ENCODE data around the gene RPRD2.

RPRD2 gene

DNA sequence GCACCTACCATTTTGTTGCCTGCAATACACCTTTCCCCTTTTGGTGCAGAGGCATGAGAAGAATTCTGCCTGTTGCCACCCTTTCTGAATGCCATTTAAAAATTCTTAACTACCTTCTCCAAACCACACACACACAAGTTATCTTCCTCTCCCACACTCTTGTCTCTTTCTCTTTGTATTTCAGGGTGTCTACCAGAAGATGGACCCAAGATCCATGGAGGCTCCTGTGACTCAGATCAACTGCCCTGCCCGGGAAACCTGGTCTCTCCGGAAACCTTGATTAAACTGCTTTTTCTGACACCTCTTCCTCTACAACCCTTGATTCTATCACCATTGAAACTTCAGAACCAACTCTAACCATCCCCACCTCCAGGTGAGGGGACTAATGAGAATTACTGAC, 120.9 kb downstream of the RPRD2 start:
- Histone ChIP-seq H3K36me3 (ENCODE audit: control insufficient read depth, low read length) (peaks cover 13% of the 10 kb centered on the region), H3K9me3 (ENCODE audit: control insufficient read depth, insufficient read depth, low read length) (no peaks in the 10 kb centered on the region), H3K9me2 (replicated peaks; ENCODE audit: control insufficient read depth, low read length) (no peaks in the 10 kb centered on the region), H3K4me3 (ENCODE audit: low read length) (no peak overlapping the region), H3K27me3 (ENCODE audit: control insufficient read depth, low read length) (0 out of 2 replicates have a peak, but pooled peaks cover under 1% of the 10 kb centered on the region), H3F3A (ENCODE audit: control insufficient read depth, insufficient read depth) (peaks cover 3% of the 10 kb centered on the region), H3K79me2 (ENCODE audit: control insufficient read depth, low read length) (peaks cover 18% of the 10 kb centered on the region), H4K20me1 (ENCODE audit: control insufficient read depth, insufficient read depth, low read depth, low read length) (no peaks in the 10 kb centered on the region), H3K27ac (ENCODE audit: low read depth, low read length) (no peak overlapping the region), H3K4me1 (ENCODE audit: control insufficient read depth, low read length) (peaks cover 9% of the 10 kb centered on the region; the same call in 1 of the 2 replicates), H3K4me2 (ENCODE audit: low read length) (no peak overlapping the region)
- TF ChIP-seq, protein P1, sequence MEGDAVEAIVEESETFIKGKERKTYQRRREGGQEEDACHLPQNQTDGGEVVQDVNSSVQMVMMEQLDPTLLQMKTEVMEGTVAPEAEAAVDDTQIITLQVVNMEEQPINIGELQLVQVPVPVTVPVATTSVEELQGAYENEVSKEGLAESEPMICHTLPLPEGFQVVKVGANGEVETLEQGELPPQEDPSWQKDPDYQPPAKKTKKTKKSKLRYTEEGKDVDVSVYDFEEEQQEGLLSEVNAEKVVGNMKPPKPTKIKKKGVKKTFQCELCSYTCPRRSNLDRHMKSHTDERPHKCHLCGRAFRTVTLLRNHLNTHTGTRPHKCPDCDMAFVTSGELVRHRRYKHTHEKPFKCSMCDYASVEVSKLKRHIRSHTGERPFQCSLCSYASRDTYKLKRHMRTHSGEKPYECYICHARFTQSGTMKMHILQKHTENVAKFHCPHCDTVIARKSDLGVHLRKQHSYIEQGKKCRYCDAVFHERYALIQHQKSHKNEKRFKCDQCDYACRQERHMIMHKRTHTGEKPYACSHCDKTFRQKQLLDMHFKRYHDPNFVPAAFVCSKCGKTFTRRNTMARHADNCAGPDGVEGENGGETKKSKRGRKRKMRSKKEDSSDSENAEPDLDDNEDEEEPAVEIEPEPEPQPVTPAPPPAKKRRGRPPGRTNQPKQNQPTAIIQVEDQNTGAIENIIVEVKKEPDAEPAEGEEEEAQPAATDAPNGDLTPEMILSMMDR (IDR thresholded peaks at IDR 0.05; ENCODE audit: low read depth, low read length, poor library complexity, severe bottlenecking), result no peak
- no peak for TF ChIP-seq EZH2phosphoT487 (IDR thresholded peaks at IDR 0.05; ENCODE audit: borderline replicate concordance, low read length)

DNA sequence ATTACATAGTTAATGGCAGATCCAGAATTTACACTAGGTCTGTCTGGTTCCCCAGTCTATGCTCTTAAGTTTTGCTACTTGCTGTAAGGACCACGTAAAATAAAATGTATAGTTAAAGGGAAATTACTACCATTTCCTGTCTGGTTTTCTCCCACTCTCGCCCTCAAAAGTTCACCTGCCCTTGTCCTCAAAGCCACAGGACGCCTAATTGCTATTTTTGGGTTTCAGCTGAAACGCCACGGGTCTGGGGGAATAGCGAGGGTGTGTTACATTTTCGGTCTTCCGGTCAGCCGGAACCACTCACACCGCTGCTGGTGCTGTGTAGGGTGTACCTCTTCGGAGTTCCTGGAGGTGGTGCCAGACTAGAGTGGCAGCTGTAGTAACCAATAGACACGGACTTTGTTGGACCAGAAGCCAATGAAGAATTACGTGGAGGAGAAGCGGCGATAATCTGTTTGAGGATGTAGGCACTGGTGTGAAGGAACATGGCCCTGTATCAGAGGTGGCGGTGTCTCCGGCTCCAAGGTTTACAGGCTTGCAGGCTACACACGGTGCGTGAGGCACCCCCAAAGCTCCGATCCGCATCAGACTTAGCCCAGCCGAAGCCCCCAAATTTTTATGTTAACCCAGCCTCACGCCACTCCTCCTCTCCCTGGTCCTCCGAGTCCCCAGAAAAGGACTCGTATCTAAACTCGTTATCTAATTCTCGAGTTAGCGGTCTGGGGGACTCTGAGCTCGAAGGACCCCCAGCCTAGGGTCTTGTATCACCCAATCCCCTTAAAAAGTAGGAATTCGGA, 123.2 kb downstream of the RPRD2 start, which contains the start of gene TARS2:
Gene TARS2 (plus strand): TSS at position 454 of the 797 bp plus-strand sequence. CDS start 32 bp downstream, at position 486.
- Histone ChIP-seq H3K79me2 (ENCODE audit: control insufficient read depth, low read length) (peaks cover 18% of the 10 kb centered on the region), H4K20me1 (ENCODE audit: control insufficient read depth, insufficient read depth, low read depth, low read length) (no peaks in the 10 kb centered on the region), H3K9me3 (ENCODE audit: control insufficient read depth, insufficient read depth, low read length) (no peaks in the 10 kb centered on the region), H3K27me3 (ENCODE audit: control insufficient read depth, low read length) (no peaks in the 10 kb centered on the region), H3K27ac (ENCODE audit: low read depth, low read length) (peak within 1 kb of the TSS; percentile 43), H3K4me2 (ENCODE audit: low read length) (peak within 1 kb of the TSS; percentile 92), H3K36me3 (ENCODE audit: control insufficient read depth, low read length) (peaks cover 29% of the 10 kb centered on the region), H3F3A (ENCODE audit: control insufficient read depth, insufficient read depth) (no peaks in the 10 kb centered on the region), H3K4me1 (ENCODE audit: control insufficient read depth, low read length) (peaks cover 9% of the 10 kb centered on the region; the same call in 1 of the 2 replicates), H3K4me3 (ENCODE audit: low read length) (peak within 1 kb of the TSS; percentile 89), H3K9me2 (replicated peaks; ENCODE audit: control insufficient read depth, low read length) (no peaks in the 10 kb centered on the region)
- no peak for TF ChIP-seq EZH2phosphoT487 (IDR thresholded peaks at IDR 0.05; ENCODE audit: borderline replicate concordance, low read length)
- TF ChIP-seq, protein P1 (IDR thresholded peaks at IDR 0.05; ENCODE audit: low read depth, low read length, poor library complexity, severe bottlenecking), result no peak

DNA sequence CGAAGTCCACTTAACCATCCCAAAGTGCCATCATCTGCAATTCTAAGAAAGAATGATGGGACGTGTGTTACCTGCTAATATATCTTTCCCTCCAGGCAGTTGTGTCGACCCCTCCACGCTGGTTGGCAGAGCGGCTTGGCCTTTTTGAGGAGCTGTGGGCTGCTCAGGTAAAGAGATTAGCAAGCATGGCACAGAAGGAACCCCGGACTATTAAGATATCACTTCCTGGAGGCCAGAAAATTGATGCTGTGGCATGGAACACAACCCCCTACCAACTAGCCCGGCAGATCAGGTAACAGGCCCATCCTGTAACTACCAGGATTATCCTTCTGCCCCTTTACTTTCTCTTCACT, 123.8 kb downstream of the RPRD2 start:
- H3K79me2 ChIP-seq (ENCODE audit: control insufficient read depth, low read length), result peaks cover 18% of the 10 kb centered on the region
- H3F3A ChIP-seq (ENCODE audit: control insufficient read depth, insufficient read depth), result no peaks in the 10 kb centered on the region
- peaks cover 9% of the 10 kb centered on the region; the same call in 1 of the 2 replicates for H3K4me1 ChIP-seq (ENCODE audit: control insufficient read depth, low read length)
- H3K9me2 ChIP-seq (replicated peaks; ENCODE audit: control insufficient read depth, low read length), result no peaks in the 10 kb centered on the region
- peak overlapping the region; percentile 41 for H3K27ac ChIP-seq (ENCODE audit: low read depth, low read length)
- no peaks in the 10 kb centered on the region for H3K27me3 ChIP-seq (ENCODE audit: control insufficient read depth, low read length)
- peak overlapping the region; percentile 92 for H3K4me2 ChIP-seq (ENCODE audit: low read length)
- peaks cover 32% of the 10 kb centered on the region for H3K36me3 ChIP-seq (ENCODE audit: control insufficient read depth, low read length)
- no peaks in the 10 kb centered on the region for H4K20me1 ChIP-seq (ENCODE audit: control insufficient read depth, insufficient read depth, low read depth, low read length)
- TF ChIP-seq, protein P1 (IDR thresholded peaks at IDR 0.05; ENCODE audit: low read depth, low read length, poor library complexity, severe bottlenecking), result no peak
- TF ChIP-seq EZH2phosphoT487 (IDR thresholded peaks at IDR 0.05; ENCODE audit: borderline replicate concordance, low read length), result no peak
- no peaks in the 10 kb centered on the region for H3K9me3 ChIP-seq (ENCODE audit: control insufficient read depth, insufficient read depth, low read length)
- peak overlapping the region; percentile 89 for H3K4me3 ChIP-seq (ENCODE audit: low read length)

Data from DOHH2 (cell line).